GM21619 (cell line): ENCODE measurements around the gene RTL1.

Experiments used
- ATAC-seq: cut with Tn5 transposase; IDR thresholded peaks from one replicate; pipeline ENCODE4 v1.9.1; 2021; ENCODE audit not compliant: unreplicated experiment

RTL1 gene

DNA sequence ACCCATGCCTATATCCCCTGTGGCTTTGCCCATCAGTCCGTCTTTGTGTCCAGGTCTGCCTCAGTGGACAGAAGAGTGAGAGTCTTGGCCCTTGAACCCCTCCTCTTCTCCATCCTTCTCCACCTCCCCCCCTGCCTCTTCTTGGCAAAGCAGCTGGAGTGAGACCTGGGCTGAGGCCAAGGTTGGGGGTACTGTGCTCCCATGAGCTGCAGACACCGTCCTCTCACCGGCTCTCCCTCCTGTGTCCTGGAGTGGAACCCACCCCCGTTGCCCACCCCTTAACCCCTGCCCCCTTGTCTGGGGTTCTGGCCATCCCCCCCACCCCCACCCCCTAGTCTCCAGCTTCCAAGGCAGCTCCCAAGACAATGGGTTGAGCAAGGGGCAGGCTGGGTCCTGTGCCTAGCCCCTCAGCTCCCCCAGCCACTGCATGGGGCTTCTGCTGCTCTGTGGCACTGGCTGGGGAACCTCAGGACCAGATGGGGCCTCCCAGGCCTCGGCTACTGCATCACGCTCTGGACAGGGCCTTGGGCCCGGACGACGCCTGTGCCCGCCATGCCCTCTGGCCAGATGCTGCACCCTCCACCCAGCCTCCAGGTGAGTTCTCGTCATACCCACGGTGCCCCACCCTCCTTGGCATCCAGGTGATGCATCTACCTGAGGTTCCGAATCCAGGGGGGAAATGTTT is 35.7 kb downstream of the RTL1 start:
- ATAC-seq, result no peak

DNA sequence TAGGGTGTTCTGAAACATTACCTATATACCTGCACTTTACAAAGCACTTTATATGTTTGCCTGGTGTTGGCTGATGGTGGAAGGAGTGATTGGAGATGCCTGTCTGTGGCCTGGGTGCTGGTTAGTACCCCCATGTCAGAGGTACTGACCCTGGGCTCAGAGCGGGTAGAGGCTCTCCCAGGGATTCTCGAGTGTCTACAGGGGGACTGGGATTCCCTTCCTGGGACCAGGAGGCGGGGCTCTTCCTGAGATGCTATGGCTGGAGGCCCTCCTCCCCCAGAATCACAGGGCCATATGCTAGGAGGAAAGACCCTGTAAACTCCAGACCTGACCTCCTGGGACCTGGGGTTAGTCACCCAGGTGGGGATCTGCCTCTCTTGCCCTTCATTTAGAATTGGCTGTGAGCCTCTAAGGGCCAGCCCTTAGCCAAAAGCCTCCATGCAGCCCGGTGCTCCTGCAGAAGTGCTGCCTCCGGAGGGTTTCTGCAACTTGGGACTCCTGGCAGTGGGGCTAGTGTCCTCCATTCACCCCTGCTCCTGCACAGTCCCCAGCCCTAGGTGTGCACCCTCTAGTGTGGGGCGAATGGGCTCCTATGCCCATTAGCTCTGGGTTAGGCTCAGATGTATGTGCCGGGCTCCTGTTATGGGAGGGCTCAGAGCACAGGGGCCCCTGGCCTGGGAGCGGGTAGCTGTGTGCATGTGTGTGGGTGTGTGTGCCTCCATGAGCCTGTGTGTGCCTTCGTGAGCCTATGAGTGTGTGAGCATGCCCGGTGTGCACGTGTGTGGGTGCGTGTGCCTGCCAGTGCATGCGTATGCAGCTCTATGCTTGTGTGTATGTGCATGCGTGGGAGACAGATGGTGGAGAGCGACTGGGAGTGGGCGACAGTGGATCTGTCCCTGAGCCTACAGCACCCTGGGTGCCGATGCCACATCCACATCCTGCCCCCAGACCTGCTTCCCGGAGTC is 36.6 kb downstream of the RTL1 start:
- ATAC-seq, result no peak

DNA sequence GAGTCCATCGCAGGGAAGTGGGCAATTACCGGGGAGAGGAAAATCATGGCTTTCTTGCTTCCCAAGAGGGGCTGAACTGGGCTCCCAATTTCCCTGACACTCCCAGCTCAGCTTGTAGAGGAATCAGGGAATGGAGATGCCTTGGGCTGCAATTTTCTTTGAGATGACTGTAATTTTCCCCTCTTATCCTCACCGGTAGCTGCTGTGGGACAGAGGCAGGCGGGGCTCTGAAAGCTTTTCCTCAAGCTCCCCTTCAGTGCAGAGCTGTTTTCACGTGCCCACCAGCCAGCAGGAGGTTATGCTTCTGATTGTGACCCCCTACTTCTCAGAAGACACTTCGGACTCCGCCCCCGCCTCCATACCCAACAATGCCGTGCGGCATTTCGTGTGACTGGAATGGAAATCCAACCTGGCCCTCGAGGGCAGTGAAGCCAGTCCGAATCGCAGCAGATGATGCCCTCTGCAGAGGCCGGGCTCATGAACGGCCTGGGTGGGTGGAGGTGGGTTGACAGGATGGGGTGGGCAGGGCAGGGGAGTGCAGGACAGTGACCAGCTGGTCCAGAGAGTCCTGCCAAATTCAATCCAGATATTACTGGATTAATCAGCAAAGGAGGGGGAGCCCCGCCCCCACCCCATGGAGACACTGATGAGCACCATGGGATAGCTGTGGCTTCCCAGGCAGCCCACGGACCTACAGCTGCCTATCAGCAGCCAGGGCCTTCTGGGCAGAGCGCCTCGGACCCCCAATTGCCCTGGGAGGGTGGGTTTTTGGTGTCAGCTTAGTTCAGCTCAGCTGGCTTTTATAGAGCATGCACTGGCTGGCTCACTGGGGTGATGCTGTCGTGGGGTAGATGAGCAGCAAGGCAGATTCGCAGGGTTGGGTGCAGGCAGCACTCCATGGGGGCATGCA is 37.6 kb downstream of the RTL1 start:
- no peak for ATAC-seq

DNA sequence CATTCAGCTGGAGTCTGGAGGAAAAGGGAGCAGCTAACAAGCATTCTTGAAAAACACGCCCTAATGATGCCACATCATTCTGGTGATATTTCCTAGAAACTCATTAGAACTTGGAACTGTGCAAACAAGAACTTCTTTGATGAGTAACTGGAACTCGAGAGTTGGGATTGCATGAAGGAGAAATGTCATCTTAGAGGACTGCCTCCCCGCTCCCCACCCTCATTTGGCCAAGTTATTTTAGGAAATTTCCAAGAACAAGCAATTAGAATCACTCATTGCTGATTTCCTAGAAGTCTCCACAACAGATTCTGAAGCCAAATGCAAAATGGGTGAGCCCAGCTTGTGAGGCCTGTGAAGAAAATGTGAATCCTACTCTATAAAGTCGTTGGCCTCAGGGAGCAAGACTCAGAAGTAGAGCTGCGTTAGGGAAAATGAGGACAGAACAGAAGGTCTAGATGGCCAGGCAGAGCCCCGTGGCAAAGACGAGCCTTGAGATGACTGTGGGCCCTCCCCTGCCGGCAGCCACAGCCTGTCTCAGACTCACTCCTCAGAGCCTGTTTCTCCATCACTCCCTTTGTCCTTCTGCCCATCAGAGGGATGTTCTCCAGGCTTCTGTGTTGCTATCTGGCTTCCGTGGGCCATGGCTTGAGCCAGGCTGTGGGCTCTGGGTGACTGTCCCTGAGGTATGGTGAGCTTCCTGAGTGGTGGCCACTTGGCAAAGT is 38.4 kb downstream of the RTL1 start:
- ATAC-seq, result no peak

DNA sequence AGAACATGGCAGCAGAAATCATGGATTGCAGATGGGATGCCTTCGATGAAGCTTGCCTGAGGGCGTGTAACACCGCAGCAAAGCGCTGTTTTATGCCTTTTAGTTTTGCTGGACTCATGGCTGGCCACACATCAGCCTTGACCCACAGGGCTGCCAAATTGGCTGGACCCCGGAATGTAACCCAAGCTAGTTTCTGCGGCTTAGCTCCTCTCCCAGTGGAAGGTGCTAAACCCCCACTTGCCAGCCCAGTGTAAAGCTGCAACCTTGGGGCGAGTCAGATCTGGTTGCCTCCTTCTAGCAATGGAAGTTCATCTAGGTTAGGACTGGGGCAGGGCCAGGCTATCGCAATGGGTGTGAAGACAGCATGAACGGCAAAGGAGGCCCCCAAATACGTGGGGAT is 39.3 kb downstream of the RTL1 start:
- ATAC-seq, result no peak

DNA sequence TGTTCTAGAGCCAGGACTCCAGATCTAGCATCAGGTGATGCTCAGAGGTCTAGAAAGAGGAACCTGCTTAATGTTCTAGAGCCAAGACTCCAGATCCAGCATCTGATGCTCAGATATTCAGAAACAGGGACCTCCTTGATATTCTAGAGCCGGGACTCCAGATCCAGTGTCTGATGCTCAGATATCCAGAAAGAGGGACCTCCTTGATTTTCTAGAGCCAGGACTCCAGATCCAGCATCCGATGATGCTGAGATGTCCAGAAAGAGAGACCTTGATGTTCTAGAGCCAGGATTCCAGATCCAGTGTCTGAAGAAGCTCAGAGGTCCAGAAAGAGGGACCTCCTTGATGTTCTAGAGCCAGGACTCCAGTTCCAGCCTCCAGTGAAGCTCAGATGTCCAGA is 40.7 kb downstream of the RTL1 start:
- ATAC-seq, result no peak

DNA sequence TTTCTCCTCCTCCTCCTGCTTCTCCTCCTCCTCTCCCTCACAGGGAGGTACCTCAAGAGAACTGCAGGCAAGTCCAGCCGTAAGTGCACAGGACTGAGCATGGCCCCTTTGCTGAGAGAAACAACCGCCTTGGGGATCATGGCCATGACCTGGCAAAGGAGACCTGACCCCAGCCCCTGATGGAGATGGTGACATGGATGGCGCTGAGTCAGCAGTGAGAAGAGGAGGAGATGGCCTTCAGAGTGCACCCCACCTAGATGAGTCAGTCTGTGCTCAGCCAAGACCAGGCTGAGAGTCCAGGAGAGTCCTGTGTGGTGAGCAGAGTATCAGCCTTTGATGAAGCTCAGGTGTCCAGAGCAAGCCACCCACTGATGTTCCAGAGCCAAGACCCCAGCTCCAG is 41.2 kb downstream of the RTL1 start:
- ATAC-seq, result no peak

DNA sequence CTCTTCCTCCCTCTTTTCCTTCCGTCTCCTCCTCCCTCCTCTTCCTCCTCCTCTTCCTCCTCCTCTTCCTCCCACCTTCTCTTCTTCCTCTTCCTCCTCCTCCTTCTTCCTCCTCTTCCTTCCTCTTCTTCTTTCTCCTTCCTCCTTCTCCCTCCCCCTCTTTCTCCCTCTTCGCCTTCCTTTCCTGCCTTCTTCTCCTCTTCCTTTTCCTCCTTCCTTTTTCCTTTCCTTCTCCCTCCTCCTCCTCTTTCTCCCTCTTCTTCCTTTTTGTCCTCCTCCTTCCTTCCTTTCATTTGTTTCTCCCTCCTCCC is 41.6 kb downstream of the RTL1 start:
- no peak for ATAC-seq

DNA sequence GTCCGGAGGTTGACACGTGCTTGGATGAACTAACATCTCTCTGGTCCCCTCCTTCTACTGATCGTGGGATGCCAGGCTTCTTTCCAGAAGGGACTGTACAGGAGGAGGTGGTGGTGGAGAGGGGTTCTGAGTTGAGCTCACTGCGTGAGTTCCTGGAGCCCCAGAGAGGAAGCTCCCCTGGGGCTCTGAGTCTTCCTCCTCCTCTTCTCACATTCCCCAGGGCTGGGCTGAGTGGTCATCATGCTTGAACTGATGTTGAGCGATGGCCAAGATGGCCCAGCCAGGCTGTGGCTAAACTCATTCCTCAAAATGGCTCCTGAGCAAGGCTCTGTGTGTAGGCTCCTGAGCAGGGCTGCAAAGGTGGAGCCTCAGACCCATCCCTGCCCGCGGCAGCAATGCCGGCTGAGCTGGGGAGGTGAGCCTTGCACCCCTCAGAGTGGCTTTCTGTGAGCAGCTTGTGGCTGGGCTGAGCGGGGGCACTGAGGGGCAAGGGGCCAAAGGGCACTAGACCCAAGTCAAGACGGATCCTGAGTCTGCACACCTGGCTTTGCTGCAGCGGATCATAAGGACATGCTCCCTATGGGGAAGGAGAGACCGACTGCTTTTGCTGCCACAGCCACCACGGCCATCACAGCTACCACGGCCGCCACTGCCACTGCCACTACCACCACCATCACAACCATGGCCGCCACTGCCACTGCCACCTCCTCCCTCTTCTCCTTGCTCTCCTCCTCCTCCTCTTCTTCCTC is 42.2 kb downstream of the RTL1 start:
- no peak for ATAC-seq

DNA sequence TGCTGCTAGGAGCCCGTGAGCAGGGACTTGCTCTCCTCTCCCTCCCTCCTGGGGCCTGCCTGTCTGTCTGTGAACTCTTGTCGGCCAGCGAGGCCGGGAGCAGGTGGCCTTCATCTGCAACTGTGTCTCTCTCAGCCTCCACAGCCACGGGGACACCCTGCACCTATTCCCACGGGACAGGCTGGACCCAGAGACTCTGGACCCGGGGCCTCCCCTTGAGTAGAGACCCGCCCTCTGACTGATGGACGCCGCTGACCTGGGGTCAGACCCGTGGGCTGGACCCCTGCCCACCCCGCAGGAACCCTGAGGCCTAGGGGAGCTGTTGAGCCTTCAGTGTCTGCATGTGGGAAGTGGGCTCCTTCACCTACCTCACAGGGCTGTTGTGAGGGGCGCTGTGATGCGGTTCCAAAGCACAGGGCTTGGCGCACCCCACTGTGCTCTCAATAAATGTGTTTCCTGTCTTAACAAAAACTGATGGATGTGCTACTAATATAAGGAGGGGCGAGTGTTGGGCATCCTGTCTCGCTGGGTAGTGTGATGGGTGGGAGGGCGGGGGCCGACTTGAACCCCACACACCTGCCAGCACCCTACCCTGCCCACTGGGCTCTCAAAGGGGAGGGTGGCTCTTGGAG is 42.9 kb downstream of the RTL1 start:
- ATAC-seq, result no peak

DNA sequence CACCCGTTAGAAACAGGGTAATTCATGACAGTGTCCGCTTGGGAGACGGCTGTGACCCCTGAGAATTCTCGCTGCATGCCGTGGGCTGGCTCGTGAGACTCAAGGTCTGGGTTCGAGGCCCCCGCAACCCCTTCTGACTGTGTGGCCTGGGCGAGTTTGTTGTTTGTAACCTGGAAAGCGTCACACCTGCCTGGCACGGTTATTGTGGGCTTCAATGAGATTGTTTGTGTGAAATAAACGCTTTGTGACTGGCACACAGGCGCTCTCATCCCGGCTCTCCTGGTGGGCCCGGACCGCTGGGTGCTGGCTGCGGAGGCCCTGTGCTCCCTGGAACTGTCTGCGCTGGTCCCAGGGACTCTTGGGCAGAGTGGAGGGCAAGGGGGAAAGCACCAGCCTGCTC is 43.7 kb downstream of the RTL1 start:
- ATAC-seq, result no peak

DNA sequence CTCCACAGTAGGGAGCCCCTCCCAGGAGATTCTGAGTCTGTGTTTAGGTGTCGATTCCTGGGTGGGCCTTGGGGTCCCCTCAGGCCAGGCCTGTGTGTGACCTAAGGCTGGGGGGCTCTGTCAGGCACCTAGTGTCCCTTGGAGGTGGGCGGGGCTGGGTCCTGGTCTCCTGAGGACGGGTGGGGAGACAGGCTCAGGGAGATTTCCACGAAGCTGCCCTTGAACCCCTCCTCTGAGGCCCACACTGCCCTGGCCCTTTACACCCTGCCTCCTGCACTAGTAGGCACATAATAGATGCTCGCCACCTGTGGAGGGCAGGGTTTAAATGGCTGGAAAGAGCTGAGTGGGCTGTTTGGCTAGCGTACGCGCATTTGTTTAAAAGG is 44.7 kb downstream of the RTL1 start:
- ATAC-seq, result no peak

DNA sequence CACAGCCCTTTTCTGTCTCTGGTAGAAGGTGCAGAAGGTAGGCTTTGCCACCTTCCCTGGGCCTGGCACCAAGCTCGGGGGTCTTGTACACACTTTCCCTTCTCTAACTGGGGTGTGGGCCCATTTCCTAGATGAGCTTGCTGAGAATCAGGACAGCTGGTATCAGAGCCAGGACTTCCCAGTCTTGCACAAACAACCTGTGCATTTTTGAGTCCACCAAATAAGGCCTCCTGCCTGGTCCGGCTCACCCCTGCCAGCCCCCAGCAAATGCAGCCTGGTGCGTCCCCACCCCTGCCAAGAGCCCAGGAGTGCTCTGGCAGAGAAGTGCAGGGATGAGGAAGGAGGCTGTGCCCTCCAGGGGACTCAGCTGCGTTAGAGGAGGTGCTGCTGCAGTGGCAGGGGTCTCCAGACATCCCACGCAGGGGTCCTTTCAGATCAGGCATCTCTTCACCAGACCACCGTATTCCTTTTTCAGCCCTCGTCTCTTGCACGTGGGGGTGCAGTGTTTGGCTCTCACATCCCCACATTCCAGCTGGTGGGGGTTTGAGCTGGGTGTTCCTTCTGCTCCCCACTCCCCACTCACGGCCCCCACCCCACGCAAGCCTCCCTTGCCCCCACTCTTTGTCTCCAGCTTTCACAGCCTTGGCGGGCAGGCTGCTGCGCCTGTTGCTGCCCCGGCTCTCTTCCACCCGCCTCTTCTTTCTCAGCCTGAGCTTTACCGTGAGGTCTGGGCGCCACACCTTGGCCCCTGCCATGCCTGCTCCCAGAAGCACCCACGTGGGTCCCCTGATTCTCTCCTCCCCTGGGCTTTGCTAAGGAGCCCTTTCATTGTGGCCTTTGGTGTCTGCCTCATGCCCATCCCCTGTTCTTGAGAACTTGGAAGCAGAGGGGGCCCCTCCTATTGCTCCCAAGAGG is 45.3 kb downstream of the RTL1 start:
- no peak for ATAC-seq

DNA sequence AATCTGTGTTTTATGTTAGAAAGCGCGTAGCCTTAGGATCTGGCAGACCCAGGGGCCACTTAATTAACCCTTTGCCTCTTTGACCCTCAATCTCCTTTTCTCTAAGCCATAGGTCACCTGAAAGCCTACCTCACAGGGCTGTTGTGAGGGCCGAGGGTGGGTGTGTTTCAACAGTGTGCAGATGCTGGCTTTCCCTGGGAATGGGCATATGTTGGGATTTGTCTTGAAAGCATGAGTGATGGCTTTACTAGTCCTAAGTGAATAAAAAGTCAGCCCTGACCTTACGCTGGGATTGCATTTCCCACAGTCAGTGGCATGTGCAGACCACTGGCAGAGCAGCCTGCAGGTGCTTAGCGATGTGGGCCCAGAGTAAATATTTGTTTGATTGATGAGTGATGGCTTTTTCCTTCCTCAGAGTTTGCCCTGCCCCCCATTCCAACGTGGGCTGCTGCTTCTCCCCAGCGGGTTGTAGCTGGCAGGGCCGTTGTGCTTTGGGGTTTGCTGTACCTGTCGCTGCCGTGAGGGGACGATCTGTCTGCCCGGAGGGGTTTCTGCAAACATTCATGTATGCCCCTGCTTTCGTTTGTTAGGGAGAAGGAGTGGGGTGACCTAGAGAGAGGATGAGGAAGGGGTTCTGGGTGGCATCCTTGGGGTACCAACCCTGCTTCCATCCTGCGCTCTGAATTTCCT is 46.1 kb downstream of the RTL1 start:
- no peak for ATAC-seq

DNA sequence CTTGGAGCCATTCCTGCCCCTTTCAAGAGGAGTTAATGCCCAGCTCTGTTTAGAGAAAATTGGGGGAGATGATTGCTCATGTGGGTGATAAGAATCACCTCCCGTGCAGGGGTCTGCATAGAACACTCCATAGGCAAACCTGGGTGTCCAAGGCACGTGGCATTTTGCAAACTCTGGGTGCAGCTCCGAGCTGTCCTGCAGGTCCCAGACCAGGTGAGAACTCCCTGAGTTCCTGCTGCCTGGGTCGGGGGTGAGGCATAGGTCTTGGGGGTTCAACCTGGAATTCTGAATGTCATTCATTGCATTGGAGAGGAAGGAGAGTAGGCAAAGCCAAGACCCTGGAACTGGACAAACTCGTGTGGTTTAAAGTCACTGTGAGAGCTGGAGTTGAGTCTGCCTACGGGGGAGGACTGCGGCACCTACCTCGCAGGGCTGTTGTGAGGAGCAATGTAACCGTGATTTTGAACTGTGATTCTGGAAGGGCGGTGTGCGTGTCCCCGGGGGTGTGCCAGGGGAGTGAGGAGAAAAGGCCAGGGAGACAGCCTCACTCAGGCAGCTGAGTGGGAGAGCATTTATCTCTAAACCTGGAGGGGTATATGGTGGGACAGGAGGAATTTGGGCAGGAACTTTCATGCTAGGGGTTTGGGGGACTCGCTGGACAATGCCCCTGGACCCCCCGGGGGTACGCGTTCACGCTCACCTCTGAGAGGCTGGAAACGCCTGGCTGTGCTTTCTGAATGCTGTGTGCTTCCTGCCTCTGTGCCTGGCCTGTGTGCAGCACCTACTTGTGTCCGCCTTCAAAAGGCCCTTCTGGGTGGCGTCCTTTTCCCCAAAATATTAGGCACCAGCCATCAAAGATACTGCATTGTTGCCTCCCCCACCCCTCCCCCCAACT is 47.2 kb downstream of the RTL1 start:
- no peak for ATAC-seq

DNA sequence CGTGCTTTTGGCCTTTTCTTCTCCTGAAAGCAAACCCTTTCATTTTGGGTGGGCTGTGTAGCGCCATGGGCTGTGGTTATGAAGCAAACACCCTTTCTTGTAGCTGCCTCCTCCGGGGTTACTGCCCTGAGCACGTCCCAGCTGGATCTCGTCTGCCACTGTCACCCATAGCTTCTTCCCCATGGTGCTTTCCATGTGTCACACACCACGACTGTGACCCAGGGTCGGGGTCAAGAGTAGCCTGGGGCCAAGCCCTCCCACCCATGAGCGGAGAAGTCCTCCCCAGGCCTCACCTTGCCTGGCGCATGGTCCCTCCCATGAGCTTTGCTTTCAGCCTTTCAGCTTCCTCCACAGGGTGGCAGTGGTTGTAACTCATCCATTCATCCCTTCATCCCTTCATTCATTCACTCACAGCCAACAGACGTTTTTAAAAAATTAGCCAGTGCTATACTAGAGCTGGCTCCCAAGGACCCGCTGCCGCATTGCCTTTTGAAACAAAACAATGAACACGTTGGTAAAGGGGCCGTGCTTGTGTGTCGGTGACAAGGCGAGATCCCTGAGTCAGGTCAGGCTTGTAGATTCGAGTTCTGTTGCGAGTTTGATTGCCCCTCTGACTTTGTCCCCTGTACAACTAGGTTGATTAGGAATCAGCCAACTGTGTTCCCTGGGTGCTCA is 48.1 kb downstream of the RTL1 start:
- no peak for ATAC-seq

DNA sequence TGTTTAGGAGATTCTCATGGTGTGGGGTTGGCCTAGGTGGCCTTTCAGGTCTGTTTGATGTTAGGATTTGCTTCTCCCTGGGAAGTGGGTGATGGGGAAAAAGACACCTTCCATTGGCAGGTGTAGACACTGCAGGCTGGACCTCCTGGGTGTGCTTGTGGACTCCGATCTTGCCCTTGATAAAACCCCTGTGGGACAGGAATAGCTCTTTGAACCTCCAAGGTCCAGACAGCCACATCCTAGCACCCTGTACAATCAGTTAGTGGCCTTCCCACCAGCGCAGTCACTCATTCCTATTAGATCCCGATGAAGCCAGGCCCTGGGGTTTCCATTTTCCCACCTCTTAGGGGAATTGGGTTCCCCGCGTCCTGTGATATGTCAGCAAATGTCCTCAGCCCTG is 49.1 kb downstream of the RTL1 start:
- no peak for ATAC-seq
